ENCODE results near the gene MATR3. TPM values are rescaled to one million over a fixed set of nuclear protein-coding genes. Genes with fewer than 3 reads are reported as not detected.

Gene MATR3
- total and polyA plus RNA-seq, 2 donors (not counting 1 experiment from before 2014, with no cell fraction given) = 175 to 183 TPM

DNA sequence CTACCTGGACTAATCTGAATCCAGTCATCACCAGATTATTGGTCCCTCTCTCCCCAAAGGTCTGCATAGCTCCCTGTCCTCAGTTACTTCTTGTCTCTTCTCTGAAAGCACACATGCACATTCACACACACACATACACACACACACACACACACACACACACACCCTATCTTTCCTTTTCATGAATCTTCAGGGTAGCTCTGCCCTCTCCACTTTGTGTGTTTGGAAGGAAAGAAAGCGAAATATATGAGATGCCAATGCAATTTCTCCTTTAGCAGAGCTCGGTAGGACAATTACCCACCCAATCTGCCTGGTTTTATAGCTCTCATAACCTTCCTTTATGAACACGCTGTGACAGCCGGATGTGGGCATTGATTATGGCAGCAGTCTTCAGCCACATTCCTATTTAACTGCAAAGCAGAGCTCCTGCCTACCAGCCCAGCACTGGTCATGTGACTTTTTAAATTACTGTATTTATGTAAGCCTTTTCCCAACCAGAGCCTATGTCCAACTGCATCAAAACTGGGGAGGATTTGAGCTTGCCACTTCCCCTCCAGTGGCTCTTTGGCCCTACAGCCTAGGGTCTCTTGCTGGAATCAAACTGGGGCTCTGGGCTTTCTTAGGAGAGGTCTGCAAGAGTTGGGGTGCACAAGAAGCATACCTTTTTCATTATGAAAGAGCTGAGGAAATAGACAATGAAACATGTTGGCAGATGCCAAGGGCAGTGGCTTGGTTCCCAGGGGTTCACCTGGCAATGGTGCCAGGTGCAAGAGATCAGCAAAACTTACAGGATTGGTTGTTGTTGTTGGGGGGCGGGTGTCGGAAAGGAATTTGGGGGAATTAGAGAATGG is 20.8 kb upstream of the MATR3 start:
- peak overlapping the region; percentile 93 for H3K27ac ChIP-seq (ENCODE audit: insufficient read depth, low read length)
- H2AFZ ChIP-seq (ENCODE audit: low read length) = no peak overlapping the region
- DNase-seq (ENCODE audit: low read depth in 2 of 2) = peak; percentile 57 to 64
- H3K36me3 ChIP-seq (ENCODE audit: control insufficient read depth, insufficient read depth, low read length) = no peaks in the 10 kb centered on the region
- no peaks in the 10 kb centered on the region for H3K27me3 ChIP-seq (ENCODE audit: control insufficient read depth, insufficient read depth, low read length)
- H3K4me1 ChIP-seq (ENCODE audit: control insufficient read depth, extremely low read depth, insufficient read depth, low read length) = peaks cover 24% of the 10 kb centered on the region
- TF ChIP-seq, protein P1, sequence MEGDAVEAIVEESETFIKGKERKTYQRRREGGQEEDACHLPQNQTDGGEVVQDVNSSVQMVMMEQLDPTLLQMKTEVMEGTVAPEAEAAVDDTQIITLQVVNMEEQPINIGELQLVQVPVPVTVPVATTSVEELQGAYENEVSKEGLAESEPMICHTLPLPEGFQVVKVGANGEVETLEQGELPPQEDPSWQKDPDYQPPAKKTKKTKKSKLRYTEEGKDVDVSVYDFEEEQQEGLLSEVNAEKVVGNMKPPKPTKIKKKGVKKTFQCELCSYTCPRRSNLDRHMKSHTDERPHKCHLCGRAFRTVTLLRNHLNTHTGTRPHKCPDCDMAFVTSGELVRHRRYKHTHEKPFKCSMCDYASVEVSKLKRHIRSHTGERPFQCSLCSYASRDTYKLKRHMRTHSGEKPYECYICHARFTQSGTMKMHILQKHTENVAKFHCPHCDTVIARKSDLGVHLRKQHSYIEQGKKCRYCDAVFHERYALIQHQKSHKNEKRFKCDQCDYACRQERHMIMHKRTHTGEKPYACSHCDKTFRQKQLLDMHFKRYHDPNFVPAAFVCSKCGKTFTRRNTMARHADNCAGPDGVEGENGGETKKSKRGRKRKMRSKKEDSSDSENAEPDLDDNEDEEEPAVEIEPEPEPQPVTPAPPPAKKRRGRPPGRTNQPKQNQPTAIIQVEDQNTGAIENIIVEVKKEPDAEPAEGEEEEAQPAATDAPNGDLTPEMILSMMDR (conservative IDR thresholded peaks at IDR 0.05 in 1 of 2, IDR thresholded peaks at IDR 0.05 in 1 of 2; ENCODE audit: low read depth in 1 of 2, low read length in 2 of 2) = no peak
- TF ChIP-seq EZH2 (IDR thresholded peaks at IDR 0.05; ENCODE audit: low read length, missing control alignments) = no peak
- no peak overlapping the region for H3K9ac ChIP-seq (ENCODE audit: insufficient read depth, low read length)
- peak overlapping the region; percentile 89 for H3K4me2 ChIP-seq (ENCODE audit: extremely low read depth, insufficient read depth, low read length)
- no peaks in the 10 kb centered on the region for H3K9me3 ChIP-seq (ENCODE audit: control insufficient read depth, insufficient read depth, low read depth, low read length)
- H3K79me2 ChIP-seq (ENCODE audit: control insufficient read depth, insufficient read depth, low read length) = peaks cover 27% of the 10 kb centered on the region
- peak overlapping the region in 1 of 4 experiments; percentile 85 for H3K4me3 ChIP-seq (replicated peaks in 1 of 4; ENCODE audit: control extremely low read depth in 1 of 4, insufficient read depth in 1 of 4, low read depth in 3 of 4, low read length in 4 of 4)
- no peaks in the 10 kb centered on the region for H4K20me1 ChIP-seq (ENCODE audit: control insufficient read depth, extremely low read depth, insufficient read depth, low read length)

DNA sequence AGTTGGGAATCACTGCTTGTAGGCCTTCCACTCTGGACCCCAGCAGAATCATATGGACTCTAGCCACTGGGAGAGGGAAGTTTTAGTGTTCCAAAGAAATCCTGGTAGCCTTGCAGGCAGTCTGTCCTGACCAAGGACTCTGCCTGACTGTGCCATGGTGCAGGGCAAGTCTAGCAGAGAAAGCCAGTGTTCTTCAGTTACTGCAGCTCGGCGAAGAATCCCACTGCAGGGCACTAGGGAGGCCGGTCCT is 20.3 kb upstream of the MATR3 start:
- Histone ChIP-seq H3K27ac (ENCODE audit: insufficient read depth, low read length) (peak overlapping the region; percentile 93), H3K4me2 (ENCODE audit: extremely low read depth, insufficient read depth, low read length) (peak overlapping the region; percentile 89), H4K20me1 (ENCODE audit: control insufficient read depth, extremely low read depth, insufficient read depth, low read length) (no peaks in the 10 kb centered on the region), H3K36me3 (ENCODE audit: control insufficient read depth, insufficient read depth, low read length) (no peaks in the 10 kb centered on the region), H3K27me3 (ENCODE audit: control insufficient read depth, insufficient read depth, low read length) (no peaks in the 10 kb centered on the region), H3K9ac (ENCODE audit: insufficient read depth, low read length) (no peak overlapping the region), H3K4me3 (replicated peaks in 1 of 4; ENCODE audit: control extremely low read depth in 1 of 4, insufficient read depth in 1 of 4, low read depth in 3 of 4, low read length in 4 of 4) (peak overlapping the region; percentile 25 to 85 (median 72)), H2AFZ (ENCODE audit: low read length) (peak overlapping the region; percentile 27), H3K79me2 (ENCODE audit: control insufficient read depth, insufficient read depth, low read length) (peaks cover 27% of the 10 kb centered on the region), H3K4me1 (ENCODE audit: control insufficient read depth, extremely low read depth, insufficient read depth, low read length) (peaks cover 24% of the 10 kb centered on the region), H3K9me3 (ENCODE audit: control insufficient read depth, insufficient read depth, low read depth, low read length) (no peaks in the 10 kb centered on the region)
- TF ChIP-seq EZH2 (IDR thresholded peaks at IDR 0.05; ENCODE audit: low read length, missing control alignments) = no peak
- TF ChIP-seq, protein P1 (conservative IDR thresholded peaks at IDR 0.05 in 1 of 2, IDR thresholded peaks at IDR 0.05 in 1 of 2; ENCODE audit: low read depth in 1 of 2, low read length in 2 of 2) = no peak
- DNase-seq (ENCODE audit: low read depth in 2 of 2) = no peak

DNA sequence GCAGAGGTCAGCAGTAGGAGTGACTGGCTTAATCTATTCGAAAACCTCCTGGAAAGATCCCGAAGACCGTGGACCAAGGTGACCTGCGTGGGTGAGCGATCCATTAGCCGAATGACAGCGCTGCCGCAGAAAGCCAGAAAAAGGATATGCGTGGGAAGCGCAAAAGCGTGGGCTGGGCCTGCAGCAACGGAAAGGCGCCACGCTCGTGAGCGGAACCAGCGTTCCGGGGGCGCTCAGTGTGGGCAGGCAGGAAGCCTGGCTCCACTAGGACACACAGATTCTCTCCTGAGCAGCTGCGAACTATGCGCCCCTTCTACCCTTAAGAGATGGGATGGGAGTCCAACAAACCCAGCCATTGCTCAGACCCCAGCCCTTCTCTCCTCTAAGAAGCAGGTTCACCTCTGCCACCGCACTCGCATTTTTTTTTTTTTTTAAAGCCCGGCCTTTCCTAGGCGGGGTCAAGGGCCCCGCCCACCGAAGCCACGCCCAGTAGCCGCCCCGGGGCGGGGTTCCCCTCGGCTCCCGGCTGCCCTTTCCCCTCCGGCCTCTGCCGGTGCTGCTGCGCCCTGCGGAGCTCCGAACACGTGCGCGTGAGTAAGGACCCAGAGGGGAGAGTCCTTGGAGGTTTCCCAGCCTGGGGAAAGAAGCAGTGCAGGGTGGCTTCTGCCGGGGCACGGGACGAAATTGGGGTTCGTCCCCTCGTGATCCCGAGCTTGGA is 19.8 kb upstream of the MATR3 start:
- peak overlapping the region; percentile 89 for H3K4me2 ChIP-seq (ENCODE audit: extremely low read depth, insufficient read depth, low read length)
- DNase-seq (ENCODE audit: low read depth in 2 of 2) = peak; percentile 73 to 86
- no peaks in the 10 kb centered on the region for H4K20me1 ChIP-seq (ENCODE audit: control insufficient read depth, extremely low read depth, insufficient read depth, low read length)
- no peaks in the 10 kb centered on the region for H3K27me3 ChIP-seq (ENCODE audit: control insufficient read depth, insufficient read depth, low read length)
- peaks cover 27% of the 10 kb centered on the region for H3K79me2 ChIP-seq (ENCODE audit: control insufficient read depth, insufficient read depth, low read length)
- H3K4me3 ChIP-seq (replicated peaks in 1 of 4; ENCODE audit: control extremely low read depth in 1 of 4, insufficient read depth in 1 of 4, low read depth in 3 of 4, low read length in 4 of 4) = peak overlapping the region; percentile 84 to 85 (median 84)
- H3K9me3 ChIP-seq (ENCODE audit: control insufficient read depth, insufficient read depth, low read depth, low read length) = no peaks in the 10 kb centered on the region
- peak overlapping the region; percentile 70 for H3K9ac ChIP-seq (ENCODE audit: insufficient read depth, low read length)
- H3K4me1 ChIP-seq (ENCODE audit: control insufficient read depth, extremely low read depth, insufficient read depth, low read length) = peaks cover 22% of the 10 kb centered on the region
- peak overlapping the region; percentile 75 for H2AFZ ChIP-seq (ENCODE audit: low read length)
- no peak for TF ChIP-seq EZH2 (IDR thresholded peaks at IDR 0.05; ENCODE audit: low read length, missing control alignments)
- TF ChIP-seq, protein P1 (conservative IDR thresholded peaks at IDR 0.05 in 1 of 2, IDR thresholded peaks at IDR 0.05 in 1 of 2; ENCODE audit: low read depth in 1 of 2, low read length in 2 of 2) = peak in 1 of 2 donors; percentile 1
- H3K27ac ChIP-seq (ENCODE audit: insufficient read depth, low read length) = peak overlapping the region; percentile 93
- peaks cover 2% of the 10 kb centered on the region for H3K36me3 ChIP-seq (ENCODE audit: control insufficient read depth, insufficient read depth, low read length)

Measured in fibroblast of lung (primary cell).